HG03196 (cell line): ENCODE measurements around the gene PLP1.

Experiments used
- ATAC-seq: cut with Tn5 transposase; IDR thresholded peaks from one replicate; pipeline ENCODE4 v1.9.1; 2021; ENCODE audit not compliant: unreplicated experiment

Gene PLP1

DNA sequence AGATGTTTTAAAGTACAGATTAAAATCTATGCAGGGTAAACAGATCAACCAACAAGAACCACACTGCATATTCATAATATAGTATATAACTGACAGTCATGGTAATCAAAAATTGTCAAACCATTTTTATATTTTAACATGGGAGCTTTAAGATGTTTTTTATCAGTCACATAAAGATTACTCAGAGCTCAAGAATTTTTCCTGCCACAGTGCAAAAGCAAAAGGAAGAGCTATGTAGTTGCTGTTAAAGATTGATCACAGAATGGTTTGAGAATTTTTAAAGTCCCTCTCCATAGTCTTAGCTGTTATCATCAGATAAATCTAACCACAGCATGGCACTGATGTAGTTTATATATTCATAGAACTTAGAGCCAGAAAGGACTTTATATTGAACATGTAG lies 47.0 kb downstream of the PLP1 start:
- no peak for ATAC-seq

DNA sequence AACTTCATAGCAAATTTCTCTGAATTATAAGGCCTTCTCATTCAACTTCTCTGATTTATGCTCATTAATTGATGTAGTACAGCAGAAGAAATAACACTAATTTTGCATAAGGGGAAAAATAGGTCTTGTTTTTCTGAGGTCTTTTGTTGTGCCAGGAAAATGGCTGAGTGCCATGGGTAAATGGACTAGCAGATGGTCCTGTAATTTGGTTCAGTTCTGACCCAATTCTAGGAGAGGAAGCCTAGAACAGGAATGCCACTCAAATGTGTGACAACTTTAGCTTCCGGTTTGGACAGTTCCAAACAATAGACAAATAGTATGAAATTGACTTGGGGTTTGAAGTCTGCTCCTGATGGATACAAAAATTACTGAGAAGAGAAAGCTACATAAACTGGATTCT lies 49.2 kb downstream of the PLP1 start:
- no peak for ATAC-seq

DNA sequence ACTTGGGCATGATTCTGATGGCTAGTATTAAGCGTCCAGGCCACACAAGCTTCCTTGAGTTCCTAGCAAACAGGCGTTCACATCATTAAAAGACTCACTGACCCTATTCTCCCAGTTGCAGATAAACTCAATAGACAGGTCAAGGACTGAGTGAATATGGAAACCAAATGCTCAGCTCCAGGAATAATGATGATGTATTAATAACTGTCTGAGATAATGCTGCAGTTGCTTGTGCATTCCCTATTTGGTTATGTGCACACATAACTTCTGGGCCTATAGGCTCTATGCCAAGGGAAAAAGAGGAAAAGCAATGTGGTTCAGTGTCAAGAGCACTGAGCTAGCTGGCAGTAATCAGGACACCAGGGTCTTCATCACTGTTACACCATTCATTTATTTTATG lies 51.9 kb downstream of the PLP1 start:
- ATAC-seq: no peak

DNA sequence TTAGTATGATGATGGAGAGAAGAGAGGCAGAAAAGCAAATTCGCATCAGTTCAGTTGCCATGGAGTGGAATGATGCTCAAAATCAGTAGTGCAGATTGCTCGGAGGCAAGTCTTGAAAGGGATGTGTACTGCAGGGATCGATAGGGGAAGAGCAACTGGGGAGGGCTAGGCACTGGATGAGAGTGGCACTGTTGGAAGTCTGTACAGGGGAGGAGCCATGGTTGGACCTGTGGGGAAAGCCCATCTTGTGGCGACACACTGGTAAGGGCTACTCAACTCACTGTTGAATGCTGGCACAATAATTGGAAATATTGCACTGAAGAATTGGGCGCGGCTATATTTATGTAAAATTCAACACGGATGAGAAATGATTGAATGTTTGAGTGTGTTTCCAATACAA lies 54.2 kb downstream of the PLP1 start:
- no peak for ATAC-seq

- no peak for ATAC-seq
Measured at GRCh38 chrX:103831342-103831802, 54.7 kb downstream of the PLP1 start.

DNA sequence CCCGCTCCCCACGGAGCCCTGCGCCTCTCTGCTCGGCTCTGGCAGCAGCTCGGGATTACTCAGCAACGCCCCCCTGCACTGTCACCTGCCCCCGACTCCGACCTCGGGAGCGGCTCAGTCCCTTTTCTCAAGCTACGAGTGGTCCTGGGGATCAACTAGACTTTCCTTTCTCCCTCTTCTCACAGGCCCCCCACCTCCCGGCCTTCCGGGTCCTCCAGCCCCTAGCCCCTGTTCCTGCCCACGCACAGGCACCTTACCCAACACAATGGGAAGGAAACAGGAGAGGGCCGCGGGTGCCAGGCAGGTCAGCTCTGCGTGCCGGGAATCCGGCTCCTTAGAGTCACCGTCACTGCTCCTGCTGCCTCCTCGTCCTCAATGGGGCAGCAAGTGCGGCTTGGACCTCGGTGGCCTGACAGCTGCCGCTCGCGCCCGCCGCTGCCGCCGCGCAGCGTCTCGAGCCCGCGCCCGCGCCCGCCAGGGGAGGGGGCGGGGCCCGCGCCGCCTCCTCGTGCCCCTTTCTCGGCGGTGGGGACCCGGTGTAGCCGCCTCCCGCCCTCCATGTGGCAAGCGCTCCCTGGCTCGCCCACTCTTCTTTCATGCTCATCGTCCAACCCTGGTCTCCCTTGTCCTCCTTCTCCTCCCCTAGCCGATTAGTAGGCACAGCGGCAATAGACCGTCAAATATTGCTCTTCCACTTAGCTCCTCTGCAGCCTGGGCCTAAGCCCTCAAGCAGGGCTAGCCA lies 55.3 kb downstream of the PLP1 start, which contains the start of gene RAB9B:
TSS of gene RAB9B (minus strand) at position 455 of the 742 bp plus-strand sequence. CDS start 6,473 bp downstream, outside the sequence.
- ATAC-seq: peak; percentile 87

- no peak for ATAC-seq
Measured at GRCh38 chrX:103839404-103839803, 62.8 kb downstream of the PLP1 start.
